GM12872 (cell line): ENCODE results near the gene NFS1.

Experiments used
- TF ChIP-seq, protein P1 (sequence below): IDR thresholded peaks from 3 replicates; pipeline ENCODE4 v1.5.1; 2011; ENCODE audit warnings: low read depth, mild to moderate bottlenecking, low read length, moderate library complexity; ENCODE audit not compliant: insufficient read depth

NFS1 gene

DNA sequence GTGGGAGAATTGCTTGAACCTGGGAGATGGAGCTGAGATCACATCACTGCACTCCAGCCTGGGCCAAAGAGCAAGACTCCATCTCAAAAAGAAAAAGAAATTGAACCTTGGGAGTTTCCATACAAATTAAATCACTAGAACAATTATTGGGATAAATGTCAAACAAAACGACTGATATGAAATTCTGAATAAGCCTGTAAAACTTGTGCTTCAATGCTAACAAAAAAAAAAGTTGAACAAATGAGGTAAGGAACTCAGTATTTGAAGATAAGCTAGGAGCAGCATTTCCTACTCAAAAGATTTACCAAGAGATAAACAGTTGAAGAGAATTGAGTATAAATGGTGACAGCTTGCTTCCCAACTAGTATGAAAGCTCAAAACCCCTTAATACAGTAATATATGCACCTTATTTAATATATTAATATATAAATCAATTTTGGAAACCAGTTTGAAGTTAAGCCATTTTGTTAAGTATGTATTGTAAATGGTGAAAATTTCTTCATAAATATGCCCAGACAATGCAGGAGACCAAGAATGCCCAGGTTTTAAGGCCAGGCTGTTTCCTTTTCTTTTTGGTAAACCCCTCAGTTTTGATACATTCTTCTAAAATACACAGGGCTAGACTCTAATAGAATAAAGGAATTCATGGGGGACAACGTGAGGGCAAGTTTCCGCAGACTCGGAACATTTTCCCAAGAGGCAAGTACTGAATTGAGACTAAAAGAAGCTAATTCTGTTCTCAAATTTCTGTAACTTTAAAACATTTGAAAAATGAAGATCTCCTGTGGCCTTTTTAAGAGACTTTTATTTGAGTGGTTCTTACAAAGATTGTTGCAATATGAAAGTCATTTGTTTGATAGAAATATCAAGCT, 3.9 kb upstream of the NFS1 start:
- TF ChIP-seq, protein P1, sequence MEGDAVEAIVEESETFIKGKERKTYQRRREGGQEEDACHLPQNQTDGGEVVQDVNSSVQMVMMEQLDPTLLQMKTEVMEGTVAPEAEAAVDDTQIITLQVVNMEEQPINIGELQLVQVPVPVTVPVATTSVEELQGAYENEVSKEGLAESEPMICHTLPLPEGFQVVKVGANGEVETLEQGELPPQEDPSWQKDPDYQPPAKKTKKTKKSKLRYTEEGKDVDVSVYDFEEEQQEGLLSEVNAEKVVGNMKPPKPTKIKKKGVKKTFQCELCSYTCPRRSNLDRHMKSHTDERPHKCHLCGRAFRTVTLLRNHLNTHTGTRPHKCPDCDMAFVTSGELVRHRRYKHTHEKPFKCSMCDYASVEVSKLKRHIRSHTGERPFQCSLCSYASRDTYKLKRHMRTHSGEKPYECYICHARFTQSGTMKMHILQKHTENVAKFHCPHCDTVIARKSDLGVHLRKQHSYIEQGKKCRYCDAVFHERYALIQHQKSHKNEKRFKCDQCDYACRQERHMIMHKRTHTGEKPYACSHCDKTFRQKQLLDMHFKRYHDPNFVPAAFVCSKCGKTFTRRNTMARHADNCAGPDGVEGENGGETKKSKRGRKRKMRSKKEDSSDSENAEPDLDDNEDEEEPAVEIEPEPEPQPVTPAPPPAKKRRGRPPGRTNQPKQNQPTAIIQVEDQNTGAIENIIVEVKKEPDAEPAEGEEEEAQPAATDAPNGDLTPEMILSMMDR = no peak

GRCh38 chr20:35702051-35702823, 3.1 kb upstream of the NFS1 start:
- TF ChIP-seq, protein P1 = no peak

DNA sequence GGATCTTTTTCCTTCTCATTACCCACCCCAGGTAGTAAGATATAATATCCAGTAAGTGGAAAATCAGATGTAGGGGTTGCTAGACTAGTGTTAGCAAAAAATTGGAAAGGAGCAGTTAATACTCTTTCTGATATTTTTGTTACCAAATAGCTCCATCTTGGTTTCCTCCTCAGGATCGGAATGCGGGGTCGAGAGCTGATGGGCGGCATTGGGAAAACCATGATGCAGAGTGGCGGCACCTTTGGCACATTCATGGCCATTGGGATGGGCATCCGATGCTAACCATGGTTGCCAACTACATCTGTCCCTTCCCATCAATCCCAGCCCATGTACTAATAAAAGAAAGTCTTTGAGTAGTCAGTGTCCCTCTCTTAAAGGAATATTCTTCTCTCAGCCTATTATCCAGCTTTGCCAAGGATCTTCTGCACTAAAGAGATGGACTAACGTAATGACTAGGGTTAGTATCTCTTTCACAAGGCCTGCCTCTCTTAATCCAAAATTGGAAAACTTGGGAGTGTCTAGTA, 1.5 kb upstream of the NFS1 start:
- TF ChIP-seq, protein P1 = no peak

- TF ChIP-seq, protein P1 = no peak
These were observed 939 bp upstream of the NFS1 start for GRCh38 chr20:35699957-35700624.

DNA sequence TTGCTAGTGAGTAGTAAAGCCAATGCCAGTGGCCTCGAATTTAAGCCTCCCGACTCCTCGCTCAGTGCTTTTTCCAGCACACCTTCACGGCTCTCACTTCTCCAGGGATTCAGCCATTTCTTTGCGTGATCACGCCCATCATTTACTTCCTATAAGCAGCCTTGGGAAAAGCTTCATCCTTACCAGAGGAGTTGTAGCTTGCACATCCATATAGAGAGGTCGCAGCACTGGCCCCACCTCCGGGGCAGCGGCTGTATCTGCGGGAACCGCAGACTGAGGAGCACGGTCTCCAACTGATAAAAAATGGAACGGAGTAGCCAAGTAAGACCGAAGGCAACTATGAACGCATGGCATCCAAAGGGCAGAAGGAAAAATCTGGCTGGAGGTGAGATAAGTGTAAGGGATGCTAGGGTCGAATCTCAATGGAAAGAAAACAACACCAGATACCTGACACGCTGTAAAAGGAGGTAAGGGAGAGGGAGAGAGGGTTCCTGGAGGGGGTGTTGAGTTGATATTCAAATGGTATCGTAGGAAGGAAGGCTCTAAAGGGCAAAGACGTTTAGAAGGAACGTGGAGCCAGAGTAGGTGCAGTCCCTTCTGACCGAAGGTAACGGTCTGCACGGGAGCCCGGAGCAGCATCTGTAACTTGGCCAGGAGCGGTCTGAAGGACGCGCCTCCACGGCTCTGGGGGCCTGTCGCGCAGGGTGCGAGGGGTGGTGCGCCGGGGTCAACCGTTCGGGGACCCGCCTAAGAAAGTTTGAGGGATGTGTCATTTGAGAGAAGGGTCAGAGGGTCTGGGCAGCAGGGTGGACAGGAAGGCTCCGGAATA, 640 bp downstream of the NFS1 start:
- TF ChIP-seq, protein P1 = no peak

GRCh38 chr20:35697696-35698297, 1.4 kb downstream of the NFS1 start:
- TF ChIP-seq, protein P1 = no peak
